Mesendoderm (in vitro differentiated cells): ENCODE measurements around the gene SPACA4.

Source experiments
- DNase-seq: peaks from one replicate; pipeline ENCODE4 v3.0.0; 2013
- H2AK5ac ChIP-seq: 2 replicates; pipeline ENCODE4 v1.6.1; 2013; ENCODE audit warnings: low read length, inconsistent platforms
- H2BK120ac ChIP-seq: 2 replicates; pipeline ENCODE4 v1.6.1; 2013; ENCODE audit warnings: low read depth, mild to moderate bottlenecking, low read length, moderate library complexity, mixed read lengths
- H2BK15ac ChIP-seq: replicated peaks from 2 replicates; pipeline ENCODE4 v1.6.1; 2013; ENCODE audit warnings: low read depth, mild to moderate bottlenecking, moderate library complexity
- H2BK5ac ChIP-seq: 2 replicates; pipeline ENCODE4 v1.6.1; 2013; ENCODE audit warnings: low read length, inconsistent platforms
- H3K18ac ChIP-seq: 2 replicates; pipeline ENCODE4 v1.6.1; 2013; ENCODE audit warnings: mild to moderate bottlenecking, low read length, mixed read lengths
- H3K23ac ChIP-seq: one replicate; pipeline ENCODE4 v1.6.1; 2013; ENCODE audit warnings: low read length
- H3K27ac ChIP-seq: 2 replicates; pipeline ENCODE4 v1.5.1; 2013; ENCODE audit warnings: low read depth, mild to moderate bottlenecking, inconsistent platforms, low read length, moderate library complexity
- H3K27me3 ChIP-seq: 2 replicates; pipeline ENCODE4 v1.6.1; 2013; ENCODE audit warnings: low read length, control low read depth, mild to moderate bottlenecking, inconsistent platforms; ENCODE audit not compliant: insufficient read depth, poor library complexity
- H3K36me3 ChIP-seq: 2 replicates; pipeline ENCODE4 v1.6.1; 2013; ENCODE audit warnings: low read length, inconsistent platforms; ENCODE audit not compliant: control insufficient read depth, insufficient read depth
- H3K4ac ChIP-seq: one replicate; pipeline ENCODE4 v1.6.1; 2013; ENCODE audit warnings: low read depth, mild to moderate bottlenecking, low read length, moderate library complexity
- H3K4me1 ChIP-seq: 2 replicates; pipeline ENCODE4 v1.6.1; 2013; ENCODE audit warnings: low read depth, low read length, inconsistent platforms; ENCODE audit not compliant: control insufficient read depth
- H3K4me2 ChIP-seq: 2 replicates; pipeline ENCODE4 v1.6.1; 2013; ENCODE audit warnings: low read length
- H3K4me3 ChIP-seq: 2 replicates; pipeline ENCODE4 v1.5.1; 2013; ENCODE audit warnings: mild to moderate bottlenecking, low read length
- H3K56ac ChIP-seq: one replicate; pipeline ENCODE4 v1.6.1; 2013; ENCODE audit warnings: low read length
- H3K79me1 ChIP-seq: 2 replicates; pipeline ENCODE4 v1.6.1; 2013; ENCODE audit warnings: low read length, inconsistent platforms
- H3K79me2 ChIP-seq: 2 replicates; pipeline ENCODE4 v1.6.1; 2013; ENCODE audit warnings: mild to moderate bottlenecking, low read length; ENCODE audit not compliant: control insufficient read depth, insufficient read depth
- H3K9ac ChIP-seq: 2 replicates; pipeline ENCODE4 v1.6.1; 2013; ENCODE audit warnings: low read length, inconsistent platforms
- H4K5ac ChIP-seq: one replicate; pipeline ENCODE4 v1.6.1; 2013; ENCODE audit warnings: low read length
- H4K8ac ChIP-seq: one replicate; pipeline ENCODE4 v1.6.1; 2013; ENCODE audit warnings: low read depth, mild to moderate bottlenecking, control low read depth, low read length, moderate library complexity
- WGBS: extraction: QIAGEN DNeasy Blood & Tissue Kit; methylation state at CpG from one replicate; pipeline ENCODE4 v1.1.7; 2013; ENCODE audit warnings: low lambda C conversion rate, missing lambda C conversion rate; ENCODE audit not compliant: insufficient coverage; ENCODE audit errors: extremely low coverage; 5-methylcytosine and 5-hydroxymethylcytosine counted together

SPACA4 gene

GRCh38 chr19:48588670-48589401 lies 17.7 kb upstream of the SPACA4 start:
- no peaks in the 10 kb centered on the region for H3K27me3 ChIP-seq
- no peak overlapping the region for H4K5ac ChIP-seq
- peak overlapping the region; percentile 54 for H3K4me2 ChIP-seq
- H3K27ac ChIP-seq = no peak overlapping the region
- H4K8ac ChIP-seq = no peak overlapping the region
- H3K4me1 ChIP-seq = no peaks in the 10 kb centered on the region
- H3K18ac ChIP-seq = no peak overlapping the region
- no peaks in the 10 kb centered on the region for H3K36me3 ChIP-seq
- H3K4me3 ChIP-seq = no peak overlapping the region
- peak overlapping the region; percentile 37 for H3K9ac ChIP-seq
- no peaks in the 10 kb centered on the region for H3K79me1 ChIP-seq
- H2BK120ac ChIP-seq = no peak overlapping the region
- H3K23ac ChIP-seq = no peak overlapping the region
- peak; percentile 91 for DNase-seq
- no peak overlapping the region for H2BK15ac ChIP-seq
- no peaks in the 10 kb centered on the region for H3K79me2 ChIP-seq
- H2BK5ac ChIP-seq = no peak overlapping the region
- peak overlapping the region; percentile 80 for H3K56ac ChIP-seq
- H2AK5ac ChIP-seq = no peak overlapping the region
- H3K4ac ChIP-seq = no peak overlapping the region
- WGBS = no CpG with 5 or more reads among the region's 36 CpGs

GRCh38 chr19:48591021-48591420 lies 15.5 kb upstream of the SPACA4 start:
- H4K8ac ChIP-seq = no peak overlapping the region
- no peak overlapping the region for H3K18ac ChIP-seq
- H3K27ac ChIP-seq = no peak overlapping the region
- H3K4me3 ChIP-seq = no peak overlapping the region
- no peak overlapping the region for H2BK5ac ChIP-seq
- H2BK120ac ChIP-seq = no peak overlapping the region
- no peak overlapping the region for H2BK15ac ChIP-seq
- H3K4ac ChIP-seq = no peak overlapping the region
- no peaks in the 10 kb centered on the region for H3K36me3 ChIP-seq
- H3K79me1 ChIP-seq = no peaks in the 10 kb centered on the region
- no CpG with 5 or more reads among the region's 5 CpGs for whole genome bisulfite sequencing
- no peak overlapping the region for H4K5ac ChIP-seq
- H3K9ac ChIP-seq = no peak overlapping the region
- H3K4me2 ChIP-seq = no peak overlapping the region
- no peak overlapping the region for H3K23ac ChIP-seq
- no peaks in the 10 kb centered on the region for H3K79me2 ChIP-seq
- H3K27me3 ChIP-seq = no peaks in the 10 kb centered on the region
- H2AK5ac ChIP-seq = no peak overlapping the region
- peak; percentile 73 for DNase-seq
- H3K56ac ChIP-seq = no peak overlapping the region
- no peaks in the 10 kb centered on the region for H3K4me1 ChIP-seq

- no peak overlapping the region for H3K4me2 ChIP-seq
- no peaks in the 10 kb centered on the region for H3K4me1 ChIP-seq
- no peak overlapping the region for H3K23ac ChIP-seq
- no peak for DNase-seq
- H3K27ac ChIP-seq = no peak overlapping the region
- no peak overlapping the region for H2BK5ac ChIP-seq
- H2AK5ac ChIP-seq = no peak overlapping the region
- no peaks in the 10 kb centered on the region for H3K79me1 ChIP-seq
- H2BK15ac ChIP-seq = no peak overlapping the region
- no peak overlapping the region for H4K5ac ChIP-seq
- H3K36me3 ChIP-seq = no peaks in the 10 kb centered on the region
- H3K56ac ChIP-seq = no peak overlapping the region
- H3K79me2 ChIP-seq = no peaks in the 10 kb centered on the region
- H3K18ac ChIP-seq = no peak overlapping the region
- H3K9ac ChIP-seq = no peak overlapping the region
- H3K4me3 ChIP-seq = no peak overlapping the region
- no peak overlapping the region for H4K8ac ChIP-seq
- no peaks in the 10 kb centered on the region for H3K27me3 ChIP-seq
- no peak overlapping the region for H2BK120ac ChIP-seq
- no CpG with 5 or more reads among the region's 9 CpGs for WGBS
- no peak overlapping the region for H3K4ac ChIP-seq
Measured at GRCh38 chr19:48595171-48595570, 11.4 kb upstream of the SPACA4 start.

GRCh38 chr19:48595833-48596232 lies 10.7 kb upstream of the SPACA4 start:
- WGBS = no CpG with 5 or more reads among the region's 6 CpGs
- Histone ChIP-seq H3K23ac (no peak overlapping the region), H2BK15ac (no peak overlapping the region), H2BK5ac (no peak overlapping the region), H3K4ac (no peak overlapping the region), H3K4me1 (no peaks in the 10 kb centered on the region), H3K4me3 (no peak overlapping the region), H2BK120ac (no peak overlapping the region), H3K4me2 (no peak overlapping the region), H4K5ac (no peak overlapping the region), H3K18ac (no peak overlapping the region), H3K56ac (no peak overlapping the region), H3K79me1 (no peaks in the 10 kb centered on the region), H3K79me2 (no peaks in the 10 kb centered on the region), H2AK5ac (no peak overlapping the region), H4K8ac (no peak overlapping the region), H3K27ac (no peak overlapping the region), H3K9ac (no peak overlapping the region), H3K27me3 (no peaks in the 10 kb centered on the region), H3K36me3 (no peaks in the 10 kb centered on the region)
- DNase-seq = no peak

- Histone ChIP-seq H3K18ac (no peak overlapping the region), H2BK120ac (no peak overlapping the region), H3K79me2 (no peaks in the 10 kb centered on the region), H2BK5ac (no peak overlapping the region), H3K9ac (no peak overlapping the region), H3K56ac (no peak overlapping the region), H3K79me1 (no peaks in the 10 kb centered on the region), H4K8ac (no peak overlapping the region), H3K23ac (no peak overlapping the region), H3K36me3 (no peaks in the 10 kb centered on the region), H3K4ac (no peak overlapping the region), H2AK5ac (no peak overlapping the region), H4K5ac (no peak overlapping the region), H2BK15ac (no peak overlapping the region), H3K27ac (no peak overlapping the region), H3K4me2 (no peak overlapping the region), H3K4me3 (no peak overlapping the region), H3K27me3 (no peaks in the 10 kb centered on the region), H3K4me1 (no peaks in the 10 kb centered on the region)
- no CpG with 5 or more reads among the region's 4 CpGs for WGBS
- DNase-seq = no peak
Measured at GRCh38 chr19:48596237-48596636, 10.3 kb upstream of the SPACA4 start.
